GM11168 (cell line): ENCODE measurements around the gene ABHD17C.

ENCODE experiments used
- in situ Hi-C: fragments of 300-500 bp; cut with MboI; formaldehyde crosslinking; loops from one replicate; pipeline ENCODE4 v1.12.0; 2022; ENCODE audit warnings: low sequenced_read_pairs; ENCODE audit not compliant: unreplicated experiment

ABHD17C gene

DNA sequence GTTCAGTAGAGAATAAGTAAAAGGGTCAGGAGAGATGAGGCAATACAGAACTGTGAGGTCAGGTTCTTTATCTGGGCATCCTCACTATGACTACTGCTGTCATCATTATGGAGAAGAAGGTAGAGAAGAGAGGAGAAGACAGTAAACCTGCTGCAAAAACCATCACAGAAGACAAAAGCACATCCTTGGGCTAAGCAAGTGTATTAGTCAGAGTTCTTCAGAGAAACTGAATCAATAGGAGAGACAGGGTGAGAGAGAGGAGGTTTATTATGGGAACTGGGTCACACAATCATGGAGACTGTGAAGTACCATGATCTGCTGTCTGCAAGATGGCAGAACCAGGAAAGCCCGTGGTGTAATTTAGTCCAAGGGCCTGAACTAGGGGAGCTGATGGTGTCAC lies 9.5 kb upstream of the ABHD17C start:
- in situ Hi-C loops = no loop called here

DNA sequence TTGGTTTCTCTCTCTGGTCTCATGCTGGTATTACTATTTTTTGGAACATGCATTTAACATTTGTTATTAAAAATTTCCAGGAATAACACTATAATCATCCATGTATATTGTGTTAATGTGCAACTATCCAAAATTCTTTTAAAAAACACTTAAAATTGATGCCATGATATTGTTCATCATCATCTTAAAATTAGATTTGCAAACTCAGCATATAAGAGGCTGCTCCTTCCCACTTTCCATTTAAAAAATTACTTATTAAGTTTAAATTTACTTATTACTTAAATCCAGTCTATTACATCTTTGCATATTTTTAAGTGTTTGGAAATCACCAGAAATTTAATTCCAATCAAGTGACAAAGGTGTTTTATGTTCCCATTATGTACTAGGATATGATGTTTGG lies 5.8 kb upstream of the ABHD17C start:
- in situ Hi-C loops = no loop called here

DNA sequence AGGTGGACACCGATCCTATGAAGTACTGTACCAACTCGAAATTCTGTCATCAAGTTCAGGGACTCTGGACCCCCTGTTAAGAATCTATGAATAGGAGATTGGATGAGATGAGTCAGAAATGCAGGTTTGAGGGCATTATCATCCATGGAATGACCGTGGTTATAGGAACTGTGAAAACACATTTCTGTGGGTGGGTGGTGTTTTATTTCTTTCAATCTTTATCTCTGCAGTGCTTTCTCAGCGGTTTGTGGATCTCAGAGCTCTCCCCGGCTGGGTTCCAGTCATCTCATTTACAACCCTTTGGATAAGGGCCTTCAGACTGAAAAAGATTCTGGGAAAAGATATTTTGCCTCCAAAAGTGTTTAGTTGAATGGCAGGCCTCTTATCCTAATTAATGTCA lies 5.4 kb upstream of the ABHD17C start:
- in situ Hi-C loops = no loop called here

DNA sequence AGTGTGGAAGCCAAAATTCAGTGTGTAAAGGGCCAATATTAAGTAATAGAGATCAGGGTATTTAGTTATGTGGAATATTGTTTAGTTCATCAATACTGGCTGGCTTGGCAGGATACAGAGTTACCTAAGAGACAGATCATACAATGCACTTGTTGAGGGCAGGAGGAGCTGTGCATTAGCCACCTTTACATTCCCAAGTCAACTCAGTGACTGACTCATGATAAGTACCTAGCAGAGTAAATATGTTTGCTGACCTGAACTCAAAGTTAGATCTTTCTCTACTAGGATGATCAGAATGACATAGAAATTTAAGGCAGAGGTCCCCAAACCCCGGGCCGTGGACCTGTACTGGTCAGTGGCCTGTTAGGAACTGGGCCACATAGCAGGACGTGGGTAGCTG lies 3.5 kb upstream of the ABHD17C start:
- in situ Hi-C loops = no loop called here

DNA sequence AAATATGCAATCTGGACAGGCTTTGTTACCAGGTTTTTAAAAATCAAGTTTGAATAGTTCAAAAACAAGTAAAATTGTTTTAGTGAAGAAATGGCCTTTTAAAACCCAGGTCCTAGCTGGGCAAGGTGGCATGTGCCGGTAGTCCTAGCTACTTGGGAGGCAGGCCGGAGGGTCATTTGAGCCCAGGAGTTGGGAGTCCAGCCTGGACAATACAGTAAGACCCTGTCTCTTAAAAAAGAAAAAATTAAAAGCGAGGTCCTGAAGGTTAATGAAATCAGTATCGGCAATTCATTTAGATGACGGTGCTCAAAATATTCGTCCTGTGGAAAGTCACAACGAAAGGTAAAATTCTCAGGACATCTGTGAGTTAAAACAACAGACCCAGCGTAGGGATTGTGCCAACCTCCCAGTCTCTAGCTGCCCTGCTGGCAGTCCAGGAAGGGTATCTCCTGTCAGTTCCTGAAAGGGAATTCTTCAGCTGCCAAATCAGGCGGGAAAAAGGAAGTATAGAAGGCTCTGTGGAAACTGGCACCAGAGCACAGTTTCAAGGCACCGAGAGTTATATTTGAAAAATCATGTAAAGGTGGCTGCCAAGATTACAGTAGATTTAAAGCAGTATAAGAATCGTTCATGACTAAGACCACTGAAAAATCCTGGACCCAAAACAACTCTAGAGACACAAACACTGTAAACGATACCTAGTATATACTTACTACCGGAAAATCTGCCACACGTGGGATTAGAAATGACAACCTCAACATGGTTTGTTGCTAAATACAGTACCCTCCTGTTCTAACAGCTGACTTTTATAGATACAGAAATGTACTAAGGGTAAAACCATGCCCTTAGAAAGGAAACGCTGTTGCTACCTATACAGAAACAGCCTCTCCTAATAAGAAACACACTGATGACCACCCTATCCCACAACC lies 1.2 kb upstream of the ABHD17C start:
- in situ Hi-C loops = no loop called here

DNA sequence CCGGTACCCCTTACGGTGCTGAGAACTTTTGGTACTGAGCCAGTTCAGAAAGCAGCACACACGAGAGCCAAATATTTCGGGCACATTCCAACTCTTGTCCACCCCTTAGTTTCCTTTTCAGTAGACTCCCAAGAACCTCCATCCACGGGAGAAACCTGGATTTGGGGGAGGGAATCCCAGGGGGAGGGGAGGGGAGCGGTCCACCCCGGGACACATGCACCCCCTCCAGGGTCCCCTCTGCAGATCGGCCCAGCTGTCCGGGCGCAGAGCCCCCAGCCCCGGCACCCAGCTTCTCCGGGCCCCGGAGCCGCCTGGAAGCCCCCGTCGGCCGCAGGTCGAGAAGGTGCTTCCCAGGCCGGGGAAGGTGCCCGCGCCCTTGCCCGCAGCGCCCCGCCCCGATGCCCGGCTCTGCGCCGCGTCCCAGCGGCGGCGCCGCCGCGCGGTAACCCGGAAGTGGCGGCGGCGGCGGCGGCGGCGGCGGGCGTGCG lies 455 bp upstream of the ABHD17C start:
- in situ Hi-C loops = no loop called here

DNA sequence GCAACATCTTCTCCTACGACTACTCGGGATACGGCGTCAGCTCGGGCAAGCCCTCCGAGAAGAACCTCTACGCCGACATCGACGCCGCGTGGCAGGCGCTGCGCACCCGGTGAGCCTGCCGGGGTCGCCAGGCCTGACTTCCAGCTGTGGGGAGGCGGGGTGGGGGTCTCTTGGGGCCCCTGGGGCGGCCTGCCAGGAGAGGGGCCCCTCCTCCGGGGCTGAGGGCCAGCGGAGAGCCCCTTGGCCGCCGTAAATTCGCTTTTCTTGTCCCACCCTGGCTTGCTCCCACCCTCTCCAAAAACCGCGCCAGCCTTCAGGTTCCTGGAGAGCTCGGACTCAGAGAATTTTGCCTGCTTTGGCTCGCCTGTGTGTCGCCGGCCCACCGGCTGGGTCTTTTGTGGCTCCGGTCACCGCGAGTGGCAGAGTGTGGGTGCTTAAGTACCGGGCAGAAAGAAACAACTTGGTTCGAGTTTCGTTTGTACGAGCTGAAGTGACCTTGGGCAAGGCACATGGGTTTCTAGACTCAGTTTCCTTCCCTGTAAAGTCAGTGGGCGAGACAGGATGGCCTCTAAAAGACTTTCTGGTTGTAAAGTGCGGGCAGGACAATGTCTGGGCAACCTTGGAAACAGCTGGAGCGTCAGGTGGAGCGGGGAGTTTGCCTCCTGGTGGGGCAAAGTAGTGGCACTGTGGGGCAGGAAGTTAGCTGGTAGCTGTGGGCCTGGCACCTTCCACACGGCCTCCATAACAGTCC lies 976 bp downstream of the ABHD17C start:
- in situ Hi-C loops = no loop called here

DNA sequence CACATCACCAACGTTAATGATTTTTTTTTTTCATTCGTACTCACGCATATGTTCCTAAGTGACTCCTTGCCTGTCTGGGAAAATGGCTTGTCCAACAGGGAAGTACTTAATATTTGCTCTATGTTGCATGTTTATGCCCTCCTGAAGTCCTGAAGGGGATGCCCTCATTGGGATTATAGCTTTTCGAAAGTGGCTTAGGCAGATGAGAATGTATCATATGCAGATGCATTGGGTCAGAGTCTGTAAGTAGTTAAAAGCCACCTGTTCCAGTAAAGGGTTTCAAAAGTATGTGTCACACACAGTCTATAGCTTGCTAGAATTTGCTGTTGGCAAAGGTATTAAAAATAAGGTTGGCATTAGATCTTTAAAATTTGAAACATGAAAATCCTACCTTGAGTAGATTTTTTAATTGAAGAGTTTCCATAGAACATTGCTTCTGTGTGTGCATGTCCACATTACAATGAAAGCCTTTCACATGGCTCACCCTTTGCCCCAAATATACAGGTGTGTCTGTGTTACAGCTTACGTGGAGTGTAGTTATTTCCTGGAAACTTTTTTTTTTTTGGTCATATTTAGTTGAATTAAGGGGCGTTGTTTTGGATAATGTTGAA lies 2.1 kb downstream of the ABHD17C start:
- in situ Hi-C loops = no loop called here

DNA sequence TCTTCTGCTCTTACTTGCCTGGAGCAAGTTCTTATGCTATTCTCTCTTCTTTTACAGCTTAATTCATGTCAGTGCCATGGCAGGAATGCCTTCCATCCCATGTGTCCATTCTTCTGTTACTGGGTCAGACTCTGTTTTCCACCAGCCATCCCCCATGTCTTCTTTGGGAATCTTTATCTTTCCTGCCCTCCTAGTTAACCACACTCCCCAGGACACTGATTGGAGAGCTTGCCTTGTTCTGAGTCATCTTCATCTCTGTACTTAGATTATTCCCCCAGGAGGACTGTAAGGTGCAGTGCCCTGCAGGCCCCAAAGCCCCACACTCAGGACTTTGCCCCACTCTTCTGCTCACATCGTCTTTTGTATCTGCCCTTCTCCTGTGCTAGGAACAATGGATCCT lies 3.6 kb downstream of the ABHD17C start:
- in situ Hi-C loops = no loop called here

DNA sequence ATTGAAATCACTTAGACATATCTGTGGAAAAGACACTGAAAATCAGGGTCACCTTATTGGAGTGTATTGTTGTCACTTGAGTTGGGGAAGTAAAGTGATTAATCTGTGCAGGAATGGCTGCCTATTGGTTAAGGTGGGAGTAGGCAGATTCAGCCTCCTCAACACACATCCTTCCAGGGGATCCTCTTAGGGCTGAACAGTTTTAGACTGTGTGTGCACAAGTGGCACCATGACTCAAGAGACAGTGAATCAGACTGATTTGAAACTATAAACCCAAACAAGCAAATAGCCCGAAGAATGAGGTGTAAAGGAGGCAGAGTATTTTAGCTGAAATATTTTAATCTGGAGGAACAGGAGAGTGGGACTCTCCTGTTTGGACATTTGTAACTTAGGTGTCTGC lies 4.9 kb downstream of the ABHD17C start:
- in situ Hi-C loops = loop anchor here (10.0 kb wide), 1 partner anchor 55 kb away; no protein-coding TSS in a partner anchor

DNA sequence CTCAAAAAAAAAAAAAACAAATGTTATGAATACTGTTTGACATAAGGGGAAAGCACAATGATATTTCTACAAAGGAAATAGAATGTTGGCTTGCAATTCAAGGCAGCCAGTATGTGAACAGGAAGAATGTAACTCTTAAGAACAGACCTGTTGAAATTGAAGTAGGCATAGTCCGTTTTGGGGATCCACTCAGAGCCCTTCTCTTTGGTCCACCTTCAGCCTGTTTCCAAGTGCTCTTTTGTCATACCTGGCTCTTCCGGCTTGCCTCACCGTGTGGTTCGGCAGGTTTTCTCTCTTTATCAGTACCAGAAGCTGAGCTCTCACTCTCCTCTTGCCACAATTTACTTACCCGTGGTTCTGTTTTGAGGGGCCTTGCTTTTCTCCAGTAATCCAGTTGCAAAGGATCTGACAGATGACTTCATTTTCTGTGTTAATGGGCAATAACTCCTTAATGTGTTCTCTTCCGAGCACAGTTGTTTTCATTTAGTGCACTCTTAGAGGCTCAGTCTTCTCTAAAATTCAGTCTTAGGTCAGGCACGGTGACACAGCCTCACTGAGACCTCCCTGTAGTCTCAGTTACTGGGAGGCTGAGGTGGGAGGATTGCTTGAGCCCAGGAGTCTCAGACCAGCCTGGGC lies 6.7 kb downstream of the ABHD17C start:
- in situ Hi-C loops = loop anchor here (10.0 kb wide), 1 partner anchor 53 kb away; no protein-coding TSS in a partner anchor

DNA sequence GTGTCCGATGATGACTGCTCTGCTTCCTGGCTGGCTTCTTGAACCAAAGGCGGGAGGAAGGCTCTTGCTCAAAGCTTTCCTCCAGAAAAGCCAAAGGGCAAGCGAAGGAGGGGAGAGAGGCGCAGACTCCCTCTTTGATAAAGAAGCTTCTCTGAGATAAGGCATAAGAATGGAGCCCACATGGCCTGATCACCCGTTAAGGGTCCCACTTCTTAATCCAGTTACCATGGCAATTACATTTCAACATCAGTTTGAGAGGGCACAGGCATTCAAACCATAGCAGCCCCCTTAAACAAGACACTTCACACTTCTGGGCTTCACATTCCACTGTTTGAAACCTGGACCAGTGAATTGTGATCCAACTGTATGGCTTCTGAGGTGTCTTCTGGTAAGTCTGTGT lies 8.0 kb downstream of the ABHD17C start:
- in situ Hi-C loops = loop anchor here (10.0 kb wide), 1 partner anchor 52 kb away; no protein-coding TSS in a partner anchor

DNA sequence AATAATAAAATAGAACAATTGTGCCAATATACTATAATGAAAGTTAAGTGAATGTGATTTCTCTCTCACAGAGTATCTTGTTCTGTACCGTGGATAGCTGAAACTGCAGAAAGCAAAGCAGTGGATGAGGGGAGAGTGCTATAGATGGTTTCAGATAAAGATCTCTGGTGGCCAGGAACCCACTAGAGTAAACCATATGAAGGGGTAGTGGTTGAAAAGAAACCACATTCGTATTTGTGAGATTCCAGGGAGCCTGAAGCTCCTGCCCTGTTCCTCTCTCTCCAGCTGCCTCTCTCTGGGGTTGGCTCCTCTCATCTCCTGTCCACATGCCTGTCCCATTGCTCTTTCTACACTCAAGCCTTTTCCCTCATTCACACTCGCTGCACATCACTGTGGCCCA lies 8.9 kb downstream of the ABHD17C start:
- in situ Hi-C loops = loop anchor here (10.0 kb wide), 1 partner anchor 51 kb away; no protein-coding TSS in a partner anchor

DNA sequence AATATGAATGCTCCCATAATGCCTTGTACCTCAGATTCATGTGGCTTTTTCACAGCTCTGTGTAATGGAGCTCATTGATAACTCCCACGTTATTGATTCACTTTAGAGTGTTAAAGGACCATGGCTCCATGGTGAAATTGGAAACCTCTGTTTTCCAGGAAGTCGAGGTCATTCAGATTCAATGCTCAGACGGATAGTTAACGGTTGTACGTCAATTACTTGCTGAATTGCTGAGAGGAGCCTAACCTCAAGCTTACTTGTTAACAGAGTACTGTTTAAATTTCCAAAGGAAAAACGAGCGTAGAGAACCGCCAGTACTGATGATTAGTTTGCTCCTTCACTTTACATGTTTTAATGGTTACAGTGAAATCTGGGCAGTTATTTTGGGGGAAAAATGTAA lies 11.1 kb downstream of the ABHD17C start:
- in situ Hi-C loops = loop anchor here (10.0 kb wide), 1 partner anchor 49 kb away; no protein-coding TSS in a partner anchor

DNA sequence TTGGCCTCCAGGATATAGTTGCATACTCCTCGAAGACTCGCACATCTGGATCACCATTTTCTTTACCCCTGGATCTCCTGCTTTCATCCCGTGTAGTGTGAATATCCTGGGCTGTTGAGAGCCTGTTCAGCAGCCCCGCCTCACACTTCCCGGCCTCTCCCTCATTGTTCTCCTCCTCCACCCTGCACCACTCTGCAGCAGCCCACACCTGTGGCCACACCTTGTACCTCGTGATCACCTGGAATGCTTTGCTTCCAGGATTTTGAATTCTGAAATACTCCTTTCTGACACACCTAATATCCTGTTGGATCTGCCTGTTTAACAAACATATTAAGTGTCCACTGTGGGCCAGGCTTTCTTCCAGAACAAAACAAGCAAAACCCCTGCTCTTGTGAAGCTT lies 14.4 kb downstream of the ABHD17C start:
- in situ Hi-C loops = loop anchor here (10.0 kb wide), 1 partner anchor 45 kb away; no protein-coding TSS in a partner anchor

DNA sequence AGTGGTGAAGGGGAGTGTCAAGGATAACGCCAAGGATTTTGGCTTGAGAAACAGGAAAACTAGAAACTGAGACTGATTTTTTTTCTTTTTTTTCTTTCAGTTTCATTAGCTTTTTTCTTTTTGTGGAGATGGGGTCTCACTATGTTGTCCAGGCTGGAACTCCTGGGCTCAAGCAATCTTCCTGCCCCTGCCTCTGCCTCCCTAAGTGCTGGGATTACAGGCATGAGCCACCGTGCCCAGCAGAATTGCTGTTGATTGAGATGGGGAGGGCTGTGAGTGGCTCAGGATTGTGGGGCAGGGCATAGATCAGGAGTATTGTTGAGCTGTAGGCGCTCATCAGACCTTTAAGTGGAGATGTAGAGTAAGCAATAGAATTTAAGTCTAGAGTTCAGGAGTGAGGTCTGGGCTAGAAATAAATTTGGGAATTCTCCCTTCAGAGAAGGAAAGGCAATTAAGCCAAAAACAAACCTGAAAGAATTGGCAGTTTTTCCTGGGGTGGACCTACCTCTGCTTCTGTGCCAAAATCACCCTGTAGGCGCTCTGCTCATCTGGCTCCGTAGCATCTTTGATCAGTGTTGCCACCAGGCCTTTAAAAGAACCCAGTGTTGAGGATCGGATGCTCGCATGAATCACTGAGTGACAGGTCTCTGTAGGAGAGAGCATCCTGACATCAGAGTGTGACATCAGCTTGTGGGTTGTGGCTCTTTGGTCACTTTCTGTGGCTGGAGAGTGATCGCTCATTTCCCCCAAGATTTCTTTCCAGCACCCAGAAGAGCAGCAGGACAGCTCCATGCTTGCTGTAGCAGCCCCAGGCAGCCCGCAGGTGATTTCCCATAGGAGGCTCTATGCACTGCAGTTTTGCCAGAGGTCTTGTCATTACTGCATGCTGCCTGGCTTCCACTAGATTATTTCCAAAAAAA lies 15.8 kb downstream of the ABHD17C start:
- in situ Hi-C loops = no loop called here

DNA sequence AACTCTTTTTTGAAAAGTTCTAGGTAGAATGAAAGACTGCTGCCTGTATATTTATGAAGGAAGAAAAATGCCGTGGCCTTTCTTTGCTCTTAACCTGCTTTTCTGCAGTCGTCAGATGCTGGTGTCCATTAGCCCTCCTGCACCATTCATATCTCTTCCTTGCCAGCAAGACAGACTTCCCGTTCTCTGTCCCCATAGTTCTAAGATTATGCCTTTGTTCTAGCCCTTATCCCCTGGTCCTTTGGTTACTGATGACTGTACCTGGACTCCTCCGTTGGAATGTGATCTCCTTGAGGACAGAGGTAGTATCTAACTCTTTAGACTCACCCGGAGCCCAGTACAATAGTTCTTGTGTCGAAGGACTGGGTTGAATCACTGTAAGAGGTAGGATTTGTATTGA lies 16.8 kb downstream of the ABHD17C start:
- in situ Hi-C loops = no loop called here

DNA sequence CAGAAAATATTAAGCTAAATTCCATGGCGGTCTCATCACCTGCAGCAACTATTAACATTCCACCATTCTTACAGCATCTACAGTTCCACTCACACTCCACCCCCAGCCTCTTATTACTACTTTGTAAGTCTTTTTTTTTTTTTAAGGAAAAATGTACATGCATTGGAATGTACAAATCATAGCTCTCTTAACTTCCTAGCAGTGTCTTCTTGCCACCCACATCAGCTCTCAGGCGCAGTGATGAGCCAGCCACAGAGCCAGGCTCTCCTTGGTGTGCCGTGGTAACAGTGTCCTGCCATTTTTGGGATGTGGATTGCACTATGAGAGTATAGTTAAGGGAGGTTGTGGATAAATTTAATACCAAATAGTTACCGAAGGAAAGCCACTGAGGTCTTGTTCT lies 17.8 kb downstream of the ABHD17C start:
- in situ Hi-C loops = no loop called here

DNA sequence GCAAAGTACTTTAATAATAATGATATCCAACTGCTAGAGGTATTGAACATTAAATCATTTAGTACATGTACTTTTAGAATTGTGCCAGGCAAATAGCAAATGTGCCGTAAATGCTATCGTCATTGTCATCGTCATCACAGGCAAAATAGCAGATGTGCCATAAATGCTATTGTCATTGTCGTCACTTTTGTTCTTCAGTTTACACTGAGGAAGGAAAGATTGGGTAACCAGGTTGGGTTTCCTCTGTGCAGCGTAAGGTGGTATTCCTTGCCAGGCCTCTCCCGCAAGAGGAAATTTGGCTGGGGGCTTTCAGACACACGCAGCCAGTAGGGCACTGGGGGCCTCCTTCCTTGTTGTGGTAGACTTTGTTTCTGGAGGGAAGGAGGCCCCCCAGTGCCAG lies 26.4 kb downstream of the ABHD17C start:
- in situ Hi-C loops = no loop called here
